Hippocampal formation (tissue), 2 donors: ENCODE data around the gene PRR15.
"Not testable (repeated sequence)": the region's sequence is repeated elsewhere in the genome, so short reads cannot be mapped to it uniquely, and the experiment has no call there.

Experiments
- DNase-seq, 2 donors: peaks; one replicate each; lab custom pipeline; 2025; lab: John Stamatoyannopoulos, UW

Gene PRR15

DNA sequence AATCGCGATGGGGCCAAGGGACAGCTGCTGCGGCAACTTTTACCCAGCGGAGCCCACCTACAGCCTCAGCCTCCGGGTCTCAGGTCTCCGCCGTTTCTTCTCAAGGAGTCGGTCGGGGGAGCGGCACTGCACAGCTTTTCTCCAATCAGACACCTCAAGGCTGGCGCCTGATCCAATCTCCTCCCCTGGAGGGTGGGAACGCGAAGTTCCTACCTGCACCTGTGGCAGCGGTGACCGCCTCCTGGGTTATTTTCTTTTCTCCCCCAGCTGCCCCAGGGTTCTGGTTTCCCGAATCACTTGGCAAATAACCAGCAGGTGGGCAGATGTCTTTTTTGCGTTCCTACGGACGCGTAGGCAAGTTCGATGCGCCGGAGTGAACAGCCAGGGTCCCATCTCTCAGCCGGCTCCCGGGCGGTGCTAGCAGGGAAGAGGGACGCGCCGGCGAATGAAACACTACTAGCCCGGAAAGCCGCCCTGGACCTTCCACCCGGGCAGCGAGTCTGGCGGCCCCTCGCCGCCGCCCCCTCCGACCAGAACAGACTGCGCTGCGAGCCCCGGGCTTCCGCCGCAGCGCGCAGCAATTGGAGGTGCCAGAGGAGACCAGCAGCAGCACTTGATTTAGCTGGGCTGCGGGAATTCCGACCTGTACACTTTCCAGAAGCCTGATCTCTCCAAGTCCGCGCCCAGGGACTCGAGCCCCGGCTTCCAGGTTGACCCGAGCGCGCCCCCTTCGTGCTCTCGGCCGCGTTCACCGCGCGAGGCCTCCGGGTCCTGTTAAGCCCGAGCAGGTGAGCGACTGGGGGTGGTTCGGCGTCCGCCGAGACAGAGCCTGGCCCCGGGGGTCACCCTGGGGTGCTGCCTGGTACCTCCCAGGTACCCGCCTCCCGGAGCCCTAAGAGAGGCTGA, at the start of gene PRR15:
TSS of gene PRR15 (plus strand) at position 246 of the 906 bp plus-strand sequence. CDS start 2,495 bp downstream, outside the sequence.
- DNase-seq = peak in 1 of 2 donors; percentile 25

DNA sequence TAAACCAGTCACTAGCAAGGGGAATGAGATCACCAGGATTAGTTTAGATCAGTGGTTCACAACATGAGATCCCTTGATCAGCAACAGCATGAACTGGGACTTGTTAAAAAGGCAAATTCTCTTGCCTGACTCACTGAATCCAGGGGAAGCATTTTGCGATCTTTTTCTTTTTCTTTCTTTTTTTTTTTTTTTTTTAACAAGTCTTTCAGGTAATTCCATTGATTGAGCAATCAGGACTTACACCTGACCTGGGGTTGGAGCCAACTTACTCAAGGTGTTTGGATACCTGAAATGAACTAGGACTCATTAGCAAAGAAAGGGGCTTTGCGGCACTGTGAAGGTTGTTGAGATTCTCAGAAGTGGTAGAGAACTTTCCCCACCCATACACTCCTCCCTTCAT, 47.1 kb upstream of the PRR15 start:
- no peak for DNase-seq

- DNase-seq = no peak
Observed at GRCh38 chr7:29518616-29519015, 45.0 kb upstream of the PRR15 start.

GRCh38 chr7:29523728-29524127, 39.9 kb upstream of the PRR15 start:
- DNase-seq = no peak

- DNase-seq = no peak
Observed at GRCh38 chr7:29527505-29528108, 36.0 kb upstream of the PRR15 start.

DNA sequence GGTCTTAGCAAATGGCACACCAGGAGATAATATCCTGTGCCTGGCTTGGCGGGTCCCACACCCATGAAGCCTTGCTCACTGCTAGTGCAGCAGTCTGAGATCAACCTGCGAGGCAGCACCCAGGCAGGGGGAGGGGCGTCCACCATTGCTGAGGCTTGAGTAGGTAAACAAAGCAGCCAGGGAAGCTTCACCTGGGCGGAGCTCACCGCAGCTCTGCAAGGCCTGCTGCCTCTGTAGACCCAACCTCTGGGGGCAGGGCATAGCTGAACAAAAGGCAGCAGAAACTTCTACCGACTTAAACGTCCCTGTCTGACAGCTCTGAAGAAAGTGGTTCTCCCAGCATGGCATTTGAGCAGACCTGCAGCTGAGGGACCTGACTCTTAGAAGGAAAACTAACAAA, 35.1 kb upstream of the PRR15 start:
- DNase-seq = not testable (repeated sequence)

- DNase-seq = no peak
Observed at GRCh38 chr7:29538389-29538788, 25.2 kb upstream of the PRR15 start.

- DNase-seq = no peak
Observed at GRCh38 chr7:29539471-29539870, 24.2 kb upstream of the PRR15 start.

DNA sequence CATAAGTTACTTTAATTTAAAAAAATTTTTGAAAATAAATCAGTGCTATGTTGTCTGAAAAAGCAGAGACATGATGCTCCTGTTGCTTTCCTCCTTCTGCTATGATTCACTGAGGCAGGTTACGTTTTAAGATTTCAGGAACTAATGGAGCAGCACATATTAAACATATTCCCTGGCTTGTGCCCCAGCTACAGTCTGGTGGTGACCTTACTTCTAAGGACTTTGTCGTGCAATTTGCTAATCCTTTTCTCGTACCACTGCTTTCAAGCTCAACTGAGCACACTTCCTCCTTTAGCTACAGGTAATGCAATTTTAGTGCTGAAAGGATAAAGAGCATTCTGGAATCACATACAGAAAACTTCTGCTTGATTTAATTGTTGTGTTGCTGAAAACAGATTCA, 16.2 kb upstream of the PRR15 start:
- DNase-seq = no peak

DNA sequence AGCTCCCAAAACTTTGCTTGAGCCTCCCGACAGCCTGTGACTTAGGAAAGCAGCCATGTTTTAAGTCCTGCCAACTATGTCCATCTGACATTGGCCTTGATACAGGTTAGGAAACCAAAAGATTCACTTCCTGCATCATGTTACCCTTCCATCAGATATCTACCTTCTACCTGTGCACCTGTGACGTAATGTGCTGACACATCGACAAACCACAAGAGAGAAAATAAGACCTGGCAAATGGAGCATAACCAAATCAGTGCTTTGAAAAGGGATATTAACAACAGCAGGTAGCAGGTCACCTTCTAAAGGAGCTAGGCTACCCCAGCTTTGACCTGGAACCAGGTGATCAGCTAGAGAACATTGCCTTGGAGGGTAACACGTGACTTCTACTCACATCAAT, 14.8 kb upstream of the PRR15 start:
- DNase-seq = no peak

- no peak for DNase-seq
Observed at GRCh38 chr7:29552392-29552791, 11.2 kb upstream of the PRR15 start.

GRCh38 chr7:29555061-29555460, 8.6 kb upstream of the PRR15 start:
- DNase-seq = no peak

DNA sequence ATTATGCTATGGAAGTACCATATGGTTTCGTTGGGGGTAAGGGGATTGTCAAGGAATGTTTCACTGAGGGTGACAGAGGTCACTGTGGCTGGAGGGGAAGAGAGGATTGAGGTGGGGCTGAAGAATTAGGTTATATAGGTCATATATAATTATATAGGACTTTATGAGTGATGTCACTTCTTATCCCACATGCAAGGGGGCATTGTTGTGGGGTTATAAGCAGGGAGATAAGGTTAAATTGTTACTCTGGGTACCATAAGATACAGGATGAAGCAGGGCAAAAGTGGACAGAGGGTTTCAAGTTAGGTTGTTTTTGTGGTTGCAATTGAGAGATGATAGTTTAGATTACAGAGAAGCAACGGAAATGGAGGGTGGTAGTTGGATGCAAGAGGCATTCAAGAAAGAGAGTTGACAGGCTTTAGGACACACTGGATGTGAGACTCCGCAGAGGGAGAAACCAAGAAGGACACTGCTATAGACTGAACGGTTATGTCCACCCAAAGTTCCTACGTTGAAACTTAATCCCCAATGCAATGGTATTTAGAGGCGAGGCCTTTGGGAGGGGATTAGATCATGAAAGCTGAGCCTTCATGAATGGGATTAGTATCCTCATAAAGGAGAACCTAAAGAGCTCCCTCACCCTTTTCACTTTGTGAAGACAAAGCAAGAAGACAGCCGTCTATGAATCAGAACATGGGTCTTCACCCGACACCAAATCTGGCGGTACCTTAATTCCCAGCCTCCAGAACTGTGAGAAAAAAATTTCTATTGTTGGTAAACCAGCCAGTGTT, 7.0 kb upstream of the PRR15 start:
- DNase-seq = no peak

DNA sequence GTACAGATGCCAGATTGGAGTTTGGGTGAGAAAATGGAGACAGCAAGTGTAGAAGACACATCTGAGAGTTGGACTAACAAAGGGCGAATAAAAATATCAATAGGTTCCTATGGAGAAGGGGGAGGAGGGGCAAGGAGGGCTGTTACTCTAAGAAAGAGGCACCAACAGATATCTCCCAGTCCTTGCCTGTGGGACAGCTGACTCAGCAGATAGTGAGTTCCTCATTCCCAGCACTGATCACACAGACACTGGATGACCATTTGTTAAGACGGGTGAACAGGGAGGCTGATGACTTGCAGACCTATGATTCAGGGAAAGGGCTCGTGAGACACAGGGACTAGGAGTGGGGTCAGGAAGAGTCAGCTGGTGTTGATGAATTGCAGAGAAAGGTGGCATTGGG, 5.7 kb upstream of the PRR15 start:
- peak in 1 of 2 donors; percentile 20 for DNase-seq

DNA sequence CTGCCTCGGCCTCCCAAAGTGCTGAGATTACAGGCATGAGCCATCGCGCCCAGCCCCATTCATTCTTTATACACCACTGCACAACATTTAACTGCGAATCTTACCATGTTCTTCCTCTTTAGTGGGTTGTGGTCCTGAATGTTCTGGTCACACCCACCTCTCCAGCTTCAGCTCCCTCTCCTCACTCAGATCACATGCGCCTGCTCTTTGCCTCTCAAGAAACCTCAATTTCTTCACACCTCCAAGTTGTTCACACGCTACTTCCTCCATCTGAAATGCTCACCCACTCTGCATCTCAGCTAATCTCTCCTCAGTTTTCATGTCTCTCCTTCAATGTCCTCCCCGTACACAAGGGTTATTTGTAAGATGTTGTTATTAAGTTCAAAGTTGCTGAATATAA, 2.4 kb upstream of the PRR15 start:
- no peak for DNase-seq

- no peak for DNase-seq
Observed at GRCh38 chr7:29562307-29562706, 1.3 kb upstream of the PRR15 start.

DNA sequence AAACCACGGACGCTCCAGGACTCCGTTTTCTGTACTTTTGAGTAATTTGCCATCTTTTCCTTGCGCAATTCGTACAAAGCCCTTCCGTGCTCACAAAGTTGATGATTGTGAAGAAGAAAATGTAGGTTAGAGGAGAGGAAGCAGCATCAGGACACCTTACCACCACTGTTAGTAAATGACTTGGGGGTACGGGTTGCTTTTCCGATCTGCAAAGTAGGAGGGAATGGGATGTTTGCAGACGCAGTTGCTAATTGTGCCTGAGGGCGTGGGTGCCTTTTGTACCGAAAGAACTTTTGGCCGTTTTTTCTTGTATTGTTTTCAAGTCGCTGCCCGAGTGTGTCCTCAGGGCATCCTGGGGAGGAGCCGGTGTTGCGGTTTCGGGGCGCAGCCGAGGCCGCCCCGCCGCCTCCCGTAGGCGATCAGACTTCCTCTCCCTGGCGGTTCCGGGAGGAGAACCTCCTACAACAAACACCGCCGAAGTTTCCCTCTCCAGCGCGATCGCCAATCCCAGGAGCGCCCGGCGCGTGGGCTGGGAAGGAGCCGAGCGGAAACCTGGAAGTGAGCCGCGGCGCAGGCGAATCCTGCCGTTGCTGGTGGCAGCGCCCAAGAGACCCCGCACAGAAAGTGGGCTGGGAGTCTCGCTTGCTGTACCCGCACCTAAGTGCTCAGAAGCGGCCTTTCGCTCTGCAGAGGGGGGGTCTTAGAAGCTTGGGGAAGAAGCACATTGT, 1.0 kb downstream of the PRR15 start:
- DNase-seq = peak in 1 of 2 donors; percentile 45

- DNase-seq = no peak
Observed at GRCh38 chr7:29565224-29565630, 1.6 kb downstream of the PRR15 start.

DNA sequence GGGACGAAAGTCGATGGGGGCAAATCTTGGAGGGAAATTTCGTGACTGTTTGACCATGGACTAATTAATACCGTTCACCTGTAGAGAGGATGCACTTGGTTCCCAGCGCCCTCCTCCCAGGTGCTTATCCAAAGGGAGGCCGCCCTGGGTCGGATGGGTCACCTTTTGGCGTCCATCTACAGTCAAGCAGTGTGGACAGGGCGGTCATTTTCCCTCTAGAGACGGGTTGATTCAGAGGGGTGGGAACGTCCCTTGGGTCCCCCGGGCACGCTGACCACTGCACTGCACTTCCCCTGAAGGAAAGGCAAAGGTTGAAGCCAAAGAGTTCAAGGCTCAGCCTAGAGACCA, 2.0 kb downstream of the PRR15 start:
- no peak for DNase-seq

DNA sequence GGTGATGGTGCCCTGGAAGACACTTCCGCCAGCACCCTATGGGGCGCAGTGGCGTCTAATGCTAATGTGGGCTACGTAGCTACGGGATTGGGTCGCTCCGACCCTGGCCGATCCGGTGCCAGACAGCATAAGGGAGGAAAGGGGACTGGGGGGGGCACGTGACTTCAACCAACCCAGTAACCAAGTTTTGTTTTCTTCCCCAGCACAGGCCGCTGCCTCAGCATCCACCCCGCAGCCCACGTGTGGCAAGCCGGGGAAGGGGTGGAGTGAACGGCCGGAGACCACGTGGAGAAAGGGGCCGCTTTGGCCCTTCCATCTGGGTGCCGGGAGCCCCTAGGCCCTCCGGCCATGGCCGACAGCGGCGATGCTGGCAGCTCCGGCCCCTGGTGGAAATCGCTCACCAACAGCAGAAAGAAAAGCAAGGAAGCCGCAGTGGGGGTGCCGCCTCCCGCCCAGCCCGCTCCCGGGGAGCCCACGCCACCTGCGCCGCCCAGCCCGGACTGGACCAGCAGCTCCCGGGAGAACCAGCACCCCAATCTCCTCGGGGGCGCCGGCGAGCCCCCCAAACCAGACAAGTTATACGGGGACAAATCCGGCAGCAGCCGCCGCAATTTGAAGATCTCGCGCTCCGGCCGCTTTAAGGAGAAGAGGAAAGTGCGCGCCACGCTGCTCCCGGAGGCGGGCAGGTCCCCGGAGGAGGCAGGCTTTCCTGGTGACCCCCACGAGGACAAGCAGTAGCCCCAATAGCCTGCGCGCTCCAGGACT, 2.5 kb downstream of the PRR15 start:
- DNase-seq = peak in 1 of 2 donors; percentile 13

- no peak for DNase-seq
Observed at GRCh38 chr7:29567174-29567573, 3.5 kb downstream of the PRR15 start.
